Measurements from ENCODE around the gene TSSK6.

Gene TSSK6

DNA sequence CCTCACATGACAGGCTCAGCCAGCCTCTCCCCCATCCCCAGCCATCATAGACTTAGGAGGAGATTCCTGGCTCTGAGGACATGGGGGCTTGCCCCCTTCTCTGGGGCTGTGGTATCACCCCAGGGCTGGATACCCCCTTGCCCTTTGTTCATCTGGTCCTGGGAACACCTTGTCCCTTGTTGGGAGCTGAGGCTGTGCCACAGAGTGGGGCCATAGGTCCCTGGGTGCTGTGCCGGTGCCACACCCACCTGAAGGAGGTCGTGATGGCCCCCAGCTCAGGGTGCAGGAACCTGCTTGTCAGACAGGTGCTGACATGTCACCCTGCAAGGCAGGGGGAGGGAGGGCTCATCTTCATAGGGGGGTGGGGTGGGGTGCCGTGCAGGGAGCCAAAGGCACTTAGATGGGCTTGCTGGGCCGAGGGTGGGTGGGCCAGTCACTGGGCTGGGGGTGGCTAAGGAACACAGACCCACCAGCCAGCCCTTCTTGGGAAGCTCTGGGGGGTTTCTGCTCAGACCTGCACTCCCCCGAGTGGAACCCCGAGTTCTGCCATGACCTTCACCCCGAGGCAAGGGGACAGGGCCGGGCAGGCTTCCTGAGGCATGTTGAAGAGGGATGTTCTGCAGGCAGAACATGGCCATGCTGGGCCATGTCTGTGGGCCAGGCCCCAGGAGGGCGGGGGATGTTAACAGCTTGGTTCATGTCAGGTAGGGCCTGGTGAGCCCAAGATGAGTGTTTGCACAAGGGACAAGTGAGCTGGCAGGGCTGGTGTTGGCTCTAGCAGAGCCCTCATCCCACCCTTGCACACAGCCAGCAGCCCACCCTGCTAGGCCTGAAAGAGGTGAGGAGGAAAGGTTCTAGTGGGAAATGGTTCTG lies 28.0 kb downstream of the TSSK6 start:
- TF ChIP-seq, protein P1, sequence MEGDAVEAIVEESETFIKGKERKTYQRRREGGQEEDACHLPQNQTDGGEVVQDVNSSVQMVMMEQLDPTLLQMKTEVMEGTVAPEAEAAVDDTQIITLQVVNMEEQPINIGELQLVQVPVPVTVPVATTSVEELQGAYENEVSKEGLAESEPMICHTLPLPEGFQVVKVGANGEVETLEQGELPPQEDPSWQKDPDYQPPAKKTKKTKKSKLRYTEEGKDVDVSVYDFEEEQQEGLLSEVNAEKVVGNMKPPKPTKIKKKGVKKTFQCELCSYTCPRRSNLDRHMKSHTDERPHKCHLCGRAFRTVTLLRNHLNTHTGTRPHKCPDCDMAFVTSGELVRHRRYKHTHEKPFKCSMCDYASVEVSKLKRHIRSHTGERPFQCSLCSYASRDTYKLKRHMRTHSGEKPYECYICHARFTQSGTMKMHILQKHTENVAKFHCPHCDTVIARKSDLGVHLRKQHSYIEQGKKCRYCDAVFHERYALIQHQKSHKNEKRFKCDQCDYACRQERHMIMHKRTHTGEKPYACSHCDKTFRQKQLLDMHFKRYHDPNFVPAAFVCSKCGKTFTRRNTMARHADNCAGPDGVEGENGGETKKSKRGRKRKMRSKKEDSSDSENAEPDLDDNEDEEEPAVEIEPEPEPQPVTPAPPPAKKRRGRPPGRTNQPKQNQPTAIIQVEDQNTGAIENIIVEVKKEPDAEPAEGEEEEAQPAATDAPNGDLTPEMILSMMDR (IDR thresholded peaks at IDR 0.05; ENCODE audit: low read depth, low read length) = no peak
- no peaks in the 10 kb centered on the region for H3K9me3 ChIP-seq
- H3K27me3 ChIP-seq = no peaks in the 10 kb centered on the region
- DNase-seq = no peak
- H3K4me3 ChIP-seq (ENCODE audit: low read depth, low read length) = no peak overlapping the region
- H3K4me1 ChIP-seq = peaks cover 37% of the 10 kb centered on the region
- peaks cover 28% of the 10 kb centered on the region for H3K36me3 ChIP-seq

DNA sequence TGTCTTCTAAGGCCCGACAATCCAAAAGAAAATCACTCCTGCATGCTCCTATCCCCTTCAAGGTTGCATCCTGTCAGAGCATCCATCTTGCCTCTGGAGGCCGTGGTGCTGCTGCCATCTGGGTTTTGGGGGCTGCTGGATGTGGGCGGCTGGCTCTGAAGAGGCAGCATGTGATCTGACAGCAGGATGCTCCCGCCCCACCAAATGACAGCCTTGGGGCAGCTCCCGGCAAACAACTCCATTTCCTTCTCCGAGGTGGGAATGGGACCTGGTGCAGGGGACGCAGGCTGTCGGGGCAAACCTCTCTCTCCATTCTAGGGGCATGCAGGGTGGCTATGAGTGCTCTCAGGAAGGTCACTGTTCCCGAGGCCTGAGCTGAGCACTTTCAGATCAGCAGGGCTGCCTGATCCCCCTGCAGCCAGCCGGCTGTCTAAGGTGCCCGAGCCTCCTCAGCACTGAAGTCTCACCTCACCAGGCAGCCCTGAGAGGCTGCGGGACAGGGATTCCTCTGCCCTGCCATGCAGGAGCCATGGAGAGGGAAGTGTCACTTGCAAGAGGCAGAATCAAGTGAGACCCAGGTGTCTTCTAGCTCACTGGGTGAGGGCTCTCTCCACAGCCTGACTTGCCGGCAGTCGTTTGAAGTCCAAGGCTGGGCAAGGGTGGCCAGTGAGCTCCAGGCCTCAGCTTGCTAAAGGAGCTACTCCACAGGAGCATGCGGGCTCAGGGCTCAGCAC lies 28.8 kb downstream of the TSSK6 start:
- no peaks in the 10 kb centered on the region for H3K27me3 ChIP-seq
- no peak overlapping the region for H3K4me3 ChIP-seq (ENCODE audit: low read depth, low read length)
- H3K4me1 ChIP-seq = peaks cover 37% of the 10 kb centered on the region
- no peak for DNase-seq
- TF ChIP-seq, protein P1 (IDR thresholded peaks at IDR 0.05; ENCODE audit: low read depth, low read length) = no peak
- no peaks in the 10 kb centered on the region for H3K9me3 ChIP-seq
- H3K36me3 ChIP-seq = peaks cover 22% of the 10 kb centered on the region

DNA sequence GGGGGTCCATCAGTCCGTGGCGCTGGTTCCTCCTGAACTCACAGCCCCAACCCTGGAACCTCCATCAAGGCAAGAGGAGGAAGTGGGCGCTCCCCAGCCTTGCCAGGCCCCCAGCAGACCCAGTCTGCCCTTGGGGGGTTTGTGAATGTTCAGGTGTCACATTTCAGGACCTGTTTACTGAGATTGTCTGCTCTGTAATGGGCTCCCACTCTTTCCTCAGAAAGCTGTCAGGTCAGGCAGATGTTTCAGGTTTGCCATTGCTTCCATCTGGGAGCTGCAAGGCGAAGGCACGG lies 29.4 kb downstream of the TSSK6 start:
- no peaks in the 10 kb centered on the region for H3K27me3 ChIP-seq
- peaks cover 20% of the 10 kb centered on the region for H3K36me3 ChIP-seq
- H3K4me1 ChIP-seq = peaks cover 37% of the 10 kb centered on the region
- no peak for DNase-seq
- TF ChIP-seq, protein P1 (IDR thresholded peaks at IDR 0.05; ENCODE audit: low read depth, low read length) = no peak
- H3K9me3 ChIP-seq = no peaks in the 10 kb centered on the region
- no peak overlapping the region for H3K4me3 ChIP-seq (ENCODE audit: low read depth, low read length)

DNA sequence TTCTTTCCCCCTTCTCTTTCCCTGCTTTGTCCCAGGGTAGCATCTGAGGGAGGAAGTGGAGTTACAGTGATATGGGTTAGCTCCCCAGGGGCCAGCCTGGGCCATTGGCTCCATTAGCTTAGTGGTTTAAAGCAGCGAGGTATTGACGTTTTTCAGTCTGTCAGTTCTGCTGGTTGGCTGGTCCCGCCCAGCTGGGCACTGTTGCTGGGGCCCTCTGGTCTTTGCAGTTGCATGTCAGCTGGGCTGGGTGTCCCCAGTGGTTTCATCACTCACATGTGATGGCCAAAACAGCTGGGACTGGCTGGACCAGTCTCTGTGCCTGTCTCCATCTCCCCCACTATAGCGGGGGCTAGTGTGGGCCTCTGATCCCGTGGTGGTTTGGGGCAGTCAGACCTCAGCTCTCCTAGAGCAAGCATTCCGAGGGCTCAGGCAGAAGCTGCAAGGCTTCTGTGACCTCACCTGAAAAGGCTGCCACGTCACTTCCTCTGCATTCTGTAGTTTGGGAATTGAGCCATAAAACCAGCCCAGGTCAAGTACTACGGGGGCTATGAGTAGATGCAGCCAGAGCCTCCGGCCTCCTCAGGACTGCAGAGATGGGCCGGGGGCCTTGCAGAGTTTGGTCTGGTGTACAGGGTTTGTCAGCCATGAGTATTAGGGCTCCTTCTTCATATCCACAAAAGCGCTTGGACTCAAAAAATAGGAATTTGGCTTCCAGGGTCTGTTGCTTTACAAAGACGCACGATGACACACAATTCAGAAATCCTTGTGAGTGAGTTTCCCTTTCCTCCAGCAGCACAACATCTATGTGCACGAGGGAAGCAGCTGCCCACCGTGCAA lies 30.0 kb downstream of the TSSK6 start:
- TF ChIP-seq, protein P1 (IDR thresholded peaks at IDR 0.05; ENCODE audit: low read depth, low read length) = no peak
- peak; percentile 58 for DNase-seq
- H3K27me3 ChIP-seq = no peaks in the 10 kb centered on the region
- peaks cover 17% of the 10 kb centered on the region for H3K36me3 ChIP-seq
- H3K4me1 ChIP-seq = peaks cover 37% of the 10 kb centered on the region
- H3K9me3 ChIP-seq = no peaks in the 10 kb centered on the region
- no peak overlapping the region for H3K4me3 ChIP-seq (ENCODE audit: low read depth, low read length)

DNA sequence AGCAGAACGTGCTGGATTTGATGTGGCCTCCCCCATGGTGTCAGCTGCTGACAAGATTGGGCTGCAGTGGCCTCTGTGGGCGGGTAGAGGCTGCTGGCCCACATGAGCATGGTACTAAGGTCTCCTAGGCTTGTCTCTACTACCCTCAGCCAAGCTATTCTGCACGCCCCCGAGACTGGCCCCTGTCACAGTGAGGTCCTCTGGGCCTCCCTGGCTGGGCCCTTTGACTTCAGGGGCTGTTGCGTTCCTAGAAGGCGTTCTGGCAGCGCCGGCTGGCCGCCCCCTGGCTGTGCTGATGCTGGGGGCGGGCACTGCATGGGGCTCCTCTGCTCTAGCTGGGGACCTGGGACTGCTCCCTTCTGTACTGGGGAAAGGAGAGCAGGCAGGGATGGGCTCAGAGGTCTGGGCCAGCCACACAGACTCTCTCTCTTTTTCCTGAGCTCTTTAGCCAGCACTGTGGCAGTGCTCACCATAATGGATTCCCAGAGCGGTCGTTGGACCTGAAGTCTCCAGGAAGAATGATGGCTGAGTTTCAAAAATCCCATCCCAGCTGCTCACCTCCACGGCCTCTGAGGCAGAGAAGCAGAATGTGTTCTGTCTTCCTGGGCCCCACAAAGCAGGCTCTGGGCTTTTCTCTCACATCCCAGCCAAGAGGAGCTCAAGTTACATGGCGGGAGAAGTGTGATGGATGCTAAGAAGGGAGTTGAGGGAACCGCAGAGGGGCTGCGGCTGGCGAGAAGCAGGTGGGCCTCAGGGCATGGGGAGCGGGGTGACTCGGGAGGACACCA lies 32.3 kb downstream of the TSSK6 start:
- Histone ChIP-seq H3K27me3 (no peaks in the 10 kb centered on the region), H3K36me3 (peaks cover 17% of the 10 kb centered on the region), H3K9me3 (no peaks in the 10 kb centered on the region), H3K4me1 (peaks cover 17% of the 10 kb centered on the region), H3K4me3 (ENCODE audit: low read depth, low read length) (no peak overlapping the region)
- DNase-seq = no peak
- TF ChIP-seq, protein P1 (IDR thresholded peaks at IDR 0.05; ENCODE audit: low read depth, low read length) = no peak
